ENCODE data around the gene FOXB2.

FOXB2 gene

GRCh38 chr9:77015327-77016048 is 4.0 kb upstream of the FOXB2 start:
- H3K4ac ChIP-seq (ENCODE audit: low read length), result no peak overlapping the region
- no peak overlapping the region for H3K9ac ChIP-seq (ENCODE audit: low read depth, low read length, poor library complexity)
- peak overlapping the region; percentile 79 for H3K4me2 ChIP-seq (ENCODE audit: insufficient read depth, low read length, poor library complexity, severe bottlenecking)
- no peak for DNase-seq (ENCODE audit: low spot score)
- H3K79me1 ChIP-seq (ENCODE audit: low read depth, low read length), result peaks cover 1% of the 10 kb centered on the region
- H3K4me1 ChIP-seq (ENCODE audit: control insufficient read depth in 2 of 2, insufficient read depth in 1 of 2, low read depth in 1 of 2, low read length in 2 of 2), result peaks cover 5 to 12% of the 10 kb centered on the region in 2 donors
- H4K91ac ChIP-seq (ENCODE audit: low read depth, low read length, poor library complexity), result no peak overlapping the region
- H3K14ac ChIP-seq (ENCODE audit: low read length), result no peak overlapping the region
- H3K36me3 ChIP-seq (replicated peaks in 1 of 2; ENCODE audit: control insufficient read depth in 2 of 2, insufficient read depth in 2 of 2, low read length in 2 of 2), result no peaks in the 10 kb centered on the region
- H2BK5ac ChIP-seq (ENCODE audit: low read length), result no peak overlapping the region
- H2AK5ac ChIP-seq (ENCODE audit: low read depth, low read length), result no peak overlapping the region
- no peak overlapping the region for H3K27ac ChIP-seq (replicated peaks; ENCODE audit: low read length)
- no peak overlapping the region for H2BK120ac ChIP-seq (ENCODE audit: low read depth, low read length)
- H3K4me3 ChIP-seq (ENCODE audit: low read length in 2 of 2), result peak overlapping the region in 1 of 2 donors; percentile 40
- H3K18ac ChIP-seq (ENCODE audit: low read length), result no peak overlapping the region
- WGBS, 2 donors (ENCODE audit: extremely low coverage in 2 of 2, insufficient read length in 2 of 2, insufficient replicate concordance in 1 of 2), result no CpG with 5 or more reads among the region's 31 CpGs
- peak overlapping the region; percentile 96 for H2AFZ ChIP-seq (ENCODE audit: low read length)
- no peak overlapping the region for H2BK15ac ChIP-seq (ENCODE audit: low read length)
- H3K27me3 ChIP-seq (ENCODE audit: control insufficient read depth in 3 of 3, insufficient read depth in 3 of 3, low read depth in 1 of 3, low read length in 3 of 3), result peaks cover 57 to 97% (median 90%) of the 10 kb centered on the region in 3 experiments
- no peak overlapping the region for H2BK12ac ChIP-seq (ENCODE audit: low read length)
- no peaks in the 10 kb centered on the region for H3K9me3 ChIP-seq (replicated peaks in 1 of 2; ENCODE audit: control insufficient read depth in 2 of 2, insufficient read depth in 1 of 2, low read depth in 1 of 2, low read length in 2 of 2)
- no peak overlapping the region for H4K8ac ChIP-seq (ENCODE audit: low read depth, low read length)
- H3K23ac ChIP-seq (ENCODE audit: low read depth, low read length, poor library complexity), result no peak overlapping the region

GRCh38 chr9:77016121-77016525 is 3.3 kb upstream of the FOXB2 start:
- Histone ChIP-seq H3K23ac (ENCODE audit: low read depth, low read length, poor library complexity) (no peak overlapping the region), H2BK120ac (ENCODE audit: low read depth, low read length) (no peak overlapping the region), H3K27me3 (ENCODE audit: control insufficient read depth in 3 of 3, insufficient read depth in 3 of 3, low read depth in 1 of 3, low read length in 3 of 3) (peaks cover 61 to 98% (median 91%) of the 10 kb centered on the region in 3 experiments), H2BK15ac (ENCODE audit: low read length) (peak overlapping the region; percentile 51), H3K18ac (ENCODE audit: low read length) (peak overlapping the region; percentile 81), H3K4me3 (ENCODE audit: low read length in 2 of 2) (peak overlapping the region; percentile 40 to 71), H3K14ac (ENCODE audit: low read length) (no peak overlapping the region), H2AFZ (ENCODE audit: low read length) (peak overlapping the region; percentile 96), H2BK12ac (ENCODE audit: low read length) (no peak overlapping the region), H3K36me3 (replicated peaks in 1 of 2; ENCODE audit: control insufficient read depth in 2 of 2, insufficient read depth in 2 of 2, low read length in 2 of 2) (no peaks in the 10 kb centered on the region), H3K79me1 (ENCODE audit: low read depth, low read length) (peaks cover 1% of the 10 kb centered on the region), H3K27ac (replicated peaks; ENCODE audit: low read length) (no peak overlapping the region), H3K9ac (ENCODE audit: low read depth, low read length, poor library complexity) (peak overlapping the region; percentile 54), H3K9me3 (replicated peaks in 1 of 2; ENCODE audit: control insufficient read depth in 2 of 2, insufficient read depth in 1 of 2, low read depth in 1 of 2, low read length in 2 of 2) (no peaks in the 10 kb centered on the region), H3K4me2 (ENCODE audit: insufficient read depth, low read length, poor library complexity, severe bottlenecking) (peak overlapping the region; percentile 79), H2AK5ac (ENCODE audit: low read depth, low read length) (no peak overlapping the region), H3K4me1 (ENCODE audit: control insufficient read depth in 2 of 2, insufficient read depth in 1 of 2, low read depth in 1 of 2, low read length in 2 of 2) (peaks cover 5 to 13% of the 10 kb centered on the region in 2 donors), H4K91ac (ENCODE audit: low read depth, low read length, poor library complexity) (no peak overlapping the region), H4K8ac (ENCODE audit: low read depth, low read length) (no peak overlapping the region), H2BK5ac (ENCODE audit: low read length) (no peak overlapping the region), H3K4ac (ENCODE audit: low read length) (no peak overlapping the region)
- DNase-seq (ENCODE audit: low spot score), result peak; percentile 41
- WGBS, 2 donors (ENCODE audit: extremely low coverage in 2 of 2, insufficient read length in 2 of 2, insufficient replicate concordance in 1 of 2), result no CpG with 5 or more reads among the region's 37 CpGs

DNA sequence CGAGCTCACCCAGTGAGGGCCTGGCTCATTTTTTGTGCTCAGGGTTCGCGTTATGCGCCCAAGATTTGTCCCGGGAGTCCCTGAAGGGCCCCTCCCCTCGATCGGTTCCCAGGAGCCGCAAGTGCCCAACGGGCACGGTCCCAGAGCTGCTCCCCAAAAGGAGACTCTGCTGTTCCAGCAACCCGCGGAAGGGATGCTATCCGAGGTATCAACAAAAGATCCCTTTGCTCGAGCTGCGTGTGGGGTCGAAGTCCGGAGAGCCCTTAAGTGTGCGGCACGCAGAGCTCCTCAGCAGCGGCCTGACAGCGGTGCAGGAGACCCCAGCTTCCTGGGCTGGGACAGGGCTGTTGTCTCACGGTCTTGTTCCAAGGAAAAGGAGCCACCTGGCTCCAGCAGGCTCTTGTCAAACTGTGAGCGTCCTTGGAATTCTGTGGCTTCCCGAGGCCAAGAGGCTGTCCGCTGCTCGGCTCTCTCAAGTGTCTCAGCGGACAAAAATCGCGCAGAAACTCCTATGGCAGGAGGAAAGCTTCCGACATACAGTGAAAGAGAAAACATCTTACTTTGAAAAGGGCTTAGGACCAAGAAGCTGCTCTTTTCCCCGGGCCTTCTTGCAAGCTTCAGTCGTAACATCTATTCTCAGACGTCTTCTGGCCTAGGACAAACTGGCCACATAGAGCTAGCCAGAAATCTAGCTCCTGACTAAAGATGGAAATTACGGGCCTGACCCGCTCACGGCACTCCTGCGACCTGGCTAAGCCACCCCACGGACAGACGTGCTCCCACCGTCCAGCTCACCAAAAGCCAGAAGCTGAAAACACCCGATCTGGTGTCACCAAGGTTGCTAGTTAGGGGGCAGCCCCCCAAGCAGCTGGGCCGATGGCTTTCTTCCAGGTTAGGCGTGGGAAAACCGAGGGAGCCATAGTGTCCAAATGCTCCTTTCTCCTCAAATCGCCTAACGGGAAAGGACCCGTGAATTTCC is 2.6 kb upstream of the FOXB2 start:
- Histone ChIP-seq H3K27me3 (ENCODE audit: control insufficient read depth in 3 of 3, insufficient read depth in 3 of 3, low read depth in 1 of 3, low read length in 3 of 3) (peaks cover 63 to 98% (median 94%) of the 10 kb centered on the region in 3 experiments), H2AK5ac (ENCODE audit: low read depth, low read length) (no peak overlapping the region)
- DNase-seq (ENCODE audit: low spot score), result peak; percentile 50

DNA sequence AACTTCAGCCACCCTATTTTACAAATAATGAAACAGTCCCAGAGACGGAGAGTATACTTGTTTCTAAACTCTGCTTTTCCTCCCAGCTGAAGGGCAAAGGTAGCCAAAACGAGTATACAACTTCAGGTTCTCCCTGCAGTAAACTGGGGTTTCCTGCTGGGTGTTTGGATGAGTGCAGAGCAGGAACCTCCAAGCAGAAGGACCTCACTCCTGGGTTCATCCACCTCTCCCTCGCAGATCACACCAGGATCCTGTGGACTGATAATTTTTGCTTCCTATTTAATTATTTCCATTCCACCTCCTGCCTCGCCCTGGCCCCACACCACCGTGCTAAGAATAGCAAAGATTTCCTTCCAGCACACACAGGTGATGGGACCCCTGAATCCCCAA is 2.0 kb upstream of the FOXB2 start:
- Histone ChIP-seq H3K9me3 (replicated peaks in 1 of 2; ENCODE audit: control insufficient read depth in 2 of 2, insufficient read depth in 1 of 2, low read depth in 1 of 2, low read length in 2 of 2) (no peaks in the 10 kb centered on the region), H2BK120ac (ENCODE audit: low read depth, low read length) (no peak overlapping the region), H4K91ac (ENCODE audit: low read depth, low read length, poor library complexity) (no peak overlapping the region), H3K23ac (ENCODE audit: low read depth, low read length, poor library complexity) (no peak overlapping the region), H2AFZ (ENCODE audit: low read length) (no peak overlapping the region), H3K18ac (ENCODE audit: low read length) (no peak overlapping the region), H3K27ac (replicated peaks; ENCODE audit: low read length) (no peak overlapping the region), H3K14ac (ENCODE audit: low read length) (no peak overlapping the region), H3K36me3 (replicated peaks in 1 of 2; ENCODE audit: control insufficient read depth in 2 of 2, insufficient read depth in 2 of 2, low read length in 2 of 2) (no peaks in the 10 kb centered on the region), H3K9ac (ENCODE audit: low read depth, low read length, poor library complexity) (no peak overlapping the region), H2AK5ac (ENCODE audit: low read depth, low read length) (no peak overlapping the region), H2BK5ac (ENCODE audit: low read length) (no peak overlapping the region), H3K79me1 (ENCODE audit: low read depth, low read length) (peaks cover 1% of the 10 kb centered on the region), H2BK15ac (ENCODE audit: low read length) (no peak overlapping the region), H4K8ac (ENCODE audit: low read depth, low read length) (no peak overlapping the region), H3K4me2 (ENCODE audit: insufficient read depth, low read length, poor library complexity, severe bottlenecking) (no peak overlapping the region), H2BK12ac (ENCODE audit: low read length) (no peak overlapping the region), H3K27me3 (ENCODE audit: control insufficient read depth in 3 of 3, insufficient read depth in 3 of 3, low read depth in 1 of 3, low read length in 3 of 3) (peaks cover 69 to 99% (median 96%) of the 10 kb centered on the region in 3 experiments), H3K4ac (ENCODE audit: low read length) (no peak overlapping the region), H3K4me1 (ENCODE audit: control insufficient read depth in 2 of 2, insufficient read depth in 1 of 2, low read depth in 1 of 2, low read length in 2 of 2) (peaks cover 7 to 8% of the 10 kb centered on the region in 2 donors), H3K4me3 (ENCODE audit: low read length in 2 of 2) (no peak overlapping the region)
- no CpG with 5 or more reads among the region's 5 CpGs for WGBS, 2 donors (ENCODE audit: extremely low coverage in 2 of 2, insufficient read length in 2 of 2, insufficient replicate concordance in 1 of 2)
- DNase-seq (ENCODE audit: low spot score), result no peak

More for the DNA sequence above, 2.6 kb upstream of the FOXB2 start:
- peak overlapping the region; percentile 81 for H3K18ac ChIP-seq (ENCODE audit: low read length)
- H2BK120ac ChIP-seq (ENCODE audit: low read depth, low read length), result no peak overlapping the region
- H3K79me1 ChIP-seq (ENCODE audit: low read depth, low read length), result peaks cover 1% of the 10 kb centered on the region
- no peaks in the 10 kb centered on the region for H3K36me3 ChIP-seq (replicated peaks in 1 of 2; ENCODE audit: control insufficient read depth in 2 of 2, insufficient read depth in 2 of 2, low read length in 2 of 2)
- H2BK5ac ChIP-seq (ENCODE audit: low read length), result no peak overlapping the region
- no peak overlapping the region for H3K14ac ChIP-seq (ENCODE audit: low read length)
- H3K4me2 ChIP-seq (ENCODE audit: insufficient read depth, low read length, poor library complexity, severe bottlenecking), result peak overlapping the region; percentile 79
- H4K8ac ChIP-seq (ENCODE audit: low read depth, low read length), result no peak overlapping the region
- peaks cover 7 to 12% of the 10 kb centered on the region in 2 donors for H3K4me1 ChIP-seq (ENCODE audit: control insufficient read depth in 2 of 2, insufficient read depth in 1 of 2, low read depth in 1 of 2, low read length in 2 of 2)
- no peak overlapping the region for H3K27ac ChIP-seq (replicated peaks; ENCODE audit: low read length)
- H4K91ac ChIP-seq (ENCODE audit: low read depth, low read length, poor library complexity), result no peak overlapping the region
- peak overlapping the region; percentile 96 for H2AFZ ChIP-seq (ENCODE audit: low read length)
- H3K9ac ChIP-seq (ENCODE audit: low read depth, low read length, poor library complexity), result no peak overlapping the region
- no peaks in the 10 kb centered on the region for H3K9me3 ChIP-seq (replicated peaks in 1 of 2; ENCODE audit: control insufficient read depth in 2 of 2, insufficient read depth in 1 of 2, low read depth in 1 of 2, low read length in 2 of 2)
- H3K23ac ChIP-seq (ENCODE audit: low read depth, low read length, poor library complexity), result no peak overlapping the region
- H2BK15ac ChIP-seq (ENCODE audit: low read length), result peak overlapping the region; percentile 51
- WGBS, 2 donors (ENCODE audit: extremely low coverage in 2 of 2, insufficient read length in 2 of 2, insufficient replicate concordance in 1 of 2), result no CpG with 5 or more reads among the region's 47 CpGs
- peak overlapping the region; percentile 40 to 71 for H3K4me3 ChIP-seq (ENCODE audit: low read length in 2 of 2)
- no peak overlapping the region for H3K4ac ChIP-seq (ENCODE audit: low read length)
- no peak overlapping the region for H2BK12ac ChIP-seq (ENCODE audit: low read length)

All from neuronal stem cell (in vitro differentiated cells).